Ovary (tissue), 9 donors: ENCODE data around the gene SOAT1. TPM values are rescaled to one million over a fixed set of nuclear protein-coding genes. Genes with fewer than 3 reads are reported as not detected.

Experiments used
- DNase-seq, 5 donors: peaks; one replicate each; pipeline ENCODE4 v3.0.0-alpha.2; 2019 to 2020
- H3K27ac ChIP-seq, 2 donors: fragments of 200-600 bp; one replicate each; pipeline versions ENCODE4 v1.5.1 to v1.8.0; 2019 to 2022
- H3K27me3 ChIP-seq: fragments of 200-600 bp; one replicate; pipeline ENCODE4 v1.8.0; 2022
- H3K36me3 ChIP-seq: fragments of 200-600 bp; sonication (generic); one replicate; pipeline ENCODE4 v1.5.1; 2019
- H3K4me1 ChIP-seq: one replicate; pipeline ENCODE4 v1.8.1; 2013; ENCODE audit warnings: mild to moderate bottlenecking, moderate library complexity; ENCODE audit not compliant: insufficient read depth
- H3K4me3 ChIP-seq: fragments of 200-600 bp; sonication (generic); one replicate; pipeline ENCODE4 v1.5.1; 2017
- H3K9me3 ChIP-seq, 2 donors: fragments of 200-600 bp in 1 of 2; sonication (generic) in 1 of 2; one replicate each; pipeline versions ENCODE4 v1.5.1 to v1.8.1; 2013 to 2019; ENCODE audit warnings: mild to moderate bottlenecking in 1 of 2, moderate library complexity in 1 of 2
- EP300 ChIP-seq: sonication (generic); formaldehyde crosslinking; IDR thresholded peaks from one replicate; pipeline ENCODE4 v1.6.1; 2017; ENCODE audit warnings: antibody characterized with exemption
- POLR2A ChIP-seq: fragments of 450-650 bp; IDR thresholded peaks from one replicate; pipeline ENCODE4 v1.6.1; 2017; ENCODE audit warnings: antibody characterized with exemption, mild to moderate bottlenecking, moderate library complexity
- WGBS, 3 donors: extraction: QIAGEN DNeasy Blood & Tissue Kit in 1 of 3; methylation state at CpG; one replicate each; pipeline versions ENCODE4 v1.1.5 to v1.1.7; 2013 to 2017; 5-methylcytosine and 5-hydroxymethylcytosine counted together
- intact Hi-C, 4 donors: fragments of 100-400 bp; cut with DNase I; formaldehyde crosslinking; loops; one replicate each; pipeline versions ENCODE4 v1.11.0 to v1.15.1; 2022 to 2023
- polyA plus RNA-seq, 2 donors: library from polyadenylated mRNA; stranded (reverse); fragments of 200-250 nt in 1 of 2; fragments of 350-450 nt in 1 of 2; fragmentation: Illumina TruSeq in 1 of 2; extraction: RNeasy Lipid Tissue Mini Kit (QIAGEN cat#74804) in 1 of 2; gene quantifications; one replicate each; pipeline ENCODE4 v1.2.3, GENCODE V29; 2013 to 2014
- total RNA-seq, 7 donors: library from RNA; depleted of rRNA in 2 of 7; stranded (reverse); fragments of >200 nt in 2 of 7; fragmentation: NEBNext Ultra II Directional in 3 of 7; extraction: Animal tissue kit (Norgen Biotek cat#: 25700) in 3 of 7; gene quantifications; one replicate each; pipeline versions ENCODE4 v1.1.0 to v1.2.4, GENCODE V29; 2016 to 2023
- TF ChIP-seq, protein P1 (sequence below), 3 donors: fragments of 450-650 bp in 2 of 3; fragments of 200-600 bp in 1 of 3; IDR thresholded peaks; one replicate each; pipeline versions ENCODE4 v1.5.1 to v1.8.0; 2016 to 2022; ENCODE audit warnings: antibody characterized with exemption in 3 of 3, mild to moderate bottlenecking in 1 of 3
- donor health status: DM: no; HTN: no; CAD: no; lungs with moderate emphysema.
- donor health status: DM: no; HTN: no; CAD: no.
- donor health status: Bipolar disorder and iron deficiency.
- donor health status: DM: yes; HTN: yes; CAD: no.
- donor health status: DM: no; HTN: no; CAD: no.
- donor health status: DM: yes; HTN: yes; CAD: no.

SOAT1 gene
- total and polyA plus RNA-seq, 9 donors: 6.8 to 55.3 (median 35.8) TPM

DNA sequence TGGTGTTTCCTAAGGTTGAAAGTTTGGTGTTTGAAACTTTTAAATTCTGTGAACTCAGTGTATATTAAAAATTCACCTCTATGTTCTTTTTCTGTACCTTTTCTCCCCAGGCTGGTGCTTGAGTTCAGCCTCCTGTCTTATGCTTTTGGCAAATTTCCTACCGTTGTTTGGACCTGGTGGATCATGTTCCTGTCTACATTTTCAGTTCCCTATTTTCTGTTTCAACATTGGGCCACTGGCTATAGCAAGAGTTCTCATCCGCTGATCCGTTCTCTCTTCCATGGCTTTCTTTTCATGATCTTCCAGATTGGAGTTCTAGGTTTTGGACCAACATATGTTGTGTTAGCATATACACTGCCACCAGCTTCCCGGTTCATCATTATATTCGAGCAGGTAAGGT is 47.3 kb downstream of the SOAT1 start:
- Histone ChIP-seq H3K4me1 (no peaks in the 10 kb centered on the region), H3K9me3 (no peaks in the 10 kb centered on the region), H3K36me3 (no peaks in the 10 kb centered on the region), H3K4me3 (no peak overlapping the region), H3K27ac (no peak overlapping the region), H3K27me3 (no peaks in the 10 kb centered on the region)
- TF ChIP-seq EP300: no peak
- no peak for TF ChIP-seq POLR2A
- TF ChIP-seq, protein P1, sequence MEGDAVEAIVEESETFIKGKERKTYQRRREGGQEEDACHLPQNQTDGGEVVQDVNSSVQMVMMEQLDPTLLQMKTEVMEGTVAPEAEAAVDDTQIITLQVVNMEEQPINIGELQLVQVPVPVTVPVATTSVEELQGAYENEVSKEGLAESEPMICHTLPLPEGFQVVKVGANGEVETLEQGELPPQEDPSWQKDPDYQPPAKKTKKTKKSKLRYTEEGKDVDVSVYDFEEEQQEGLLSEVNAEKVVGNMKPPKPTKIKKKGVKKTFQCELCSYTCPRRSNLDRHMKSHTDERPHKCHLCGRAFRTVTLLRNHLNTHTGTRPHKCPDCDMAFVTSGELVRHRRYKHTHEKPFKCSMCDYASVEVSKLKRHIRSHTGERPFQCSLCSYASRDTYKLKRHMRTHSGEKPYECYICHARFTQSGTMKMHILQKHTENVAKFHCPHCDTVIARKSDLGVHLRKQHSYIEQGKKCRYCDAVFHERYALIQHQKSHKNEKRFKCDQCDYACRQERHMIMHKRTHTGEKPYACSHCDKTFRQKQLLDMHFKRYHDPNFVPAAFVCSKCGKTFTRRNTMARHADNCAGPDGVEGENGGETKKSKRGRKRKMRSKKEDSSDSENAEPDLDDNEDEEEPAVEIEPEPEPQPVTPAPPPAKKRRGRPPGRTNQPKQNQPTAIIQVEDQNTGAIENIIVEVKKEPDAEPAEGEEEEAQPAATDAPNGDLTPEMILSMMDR (IDR thresholded peaks at IDR 0.05): no peak
- 84 to 95% (median 92%) methylated on average over 5 of the region's 5 CpGs for WGBS, 3 donors
- intact Hi-C loops: no loop called here
- DNase-seq: no peak

GRCh38 chr1:179341943-179342547 is 48.4 kb downstream of the SOAT1 start:
- Histone ChIP-seq H3K27ac (no peak overlapping the region), H3K9me3 (no peaks in the 10 kb centered on the region), H3K4me1 (no peaks in the 10 kb centered on the region), H3K36me3 (no peaks in the 10 kb centered on the region), H3K27me3 (no peaks in the 10 kb centered on the region), H3K4me3 (no peak overlapping the region)
- no peak for DNase-seq
- 87 to 93% (median 91%) methylated on average over 4 of the region's 4 CpGs for WGBS, 3 donors
- TF ChIP-seq, protein P1 (IDR thresholded peaks at IDR 0.05): no peak
- TF ChIP-seq POLR2A (no peak), EP300 (no peak)
- intact Hi-C loops: no loop called here

GRCh38 chr1:179342740-179343404 is 49.3 kb downstream of the SOAT1 start:
- DNase-seq: no peak
- intact Hi-C loops: no loop called here
- 95 to 96% (median 96%) methylated on average over 4 of the region's 4 CpGs for whole genome bisulfite sequencing, 3 donors
- TF ChIP-seq, protein P1 (IDR thresholded peaks at IDR 0.05): no peak
- no peak for TF ChIP-seq POLR2A
- no peak for TF ChIP-seq EP300
- no peaks in the 10 kb centered on the region for H3K9me3 ChIP-seq
- no peak overlapping the region for H3K27ac ChIP-seq
- H3K4me1 ChIP-seq: no peaks in the 10 kb centered on the region
- H3K27me3 ChIP-seq: no peaks in the 10 kb centered on the region
- H3K4me3 ChIP-seq: no peak overlapping the region
- no peaks in the 10 kb centered on the region for H3K36me3 ChIP-seq

- Histone ChIP-seq H3K27ac (no peak overlapping the region), H3K36me3 (no peaks in the 10 kb centered on the region)
- intact Hi-C loops: no loop called here
Observed at GRCh38 chr1:179351281-179351680, 57.7 kb downstream of the SOAT1 start.

GRCh38 chr1:179352236-179352635 is 58.6 kb downstream of the SOAT1 start:
- intact Hi-C loops: no loop called here
- Histone ChIP-seq H3K36me3 (no peaks in the 10 kb centered on the region), H3K4me1 (no peaks in the 10 kb centered on the region), H3K4me3 (no peak overlapping the region), H3K9me3 (no peaks in the 10 kb centered on the region), H3K27ac (no peak overlapping the region), H3K27me3 (no peaks in the 10 kb centered on the region)
- 91 to 96% (median 96%) methylated on average over 2 of the region's 2 CpGs for WGBS, 3 donors
- no peak for DNase-seq
- TF ChIP-seq EP300 (no peak), POLR2A (no peak)
- TF ChIP-seq, protein P1 (IDR thresholded peaks at IDR 0.05): no peak

More at GRCh38 chr1:179351281-179351680, 57.7 kb downstream of the SOAT1 start:
- no peak overlapping the region for H3K4me3 ChIP-seq
- no peak for TF ChIP-seq POLR2A
- TF ChIP-seq EP300: no peak
- H3K27me3 ChIP-seq: no peaks in the 10 kb centered on the region
- no peaks in the 10 kb centered on the region for H3K9me3 ChIP-seq
- no peak for DNase-seq
- 91 to 95% (median 95%) methylated on average over 3 of the region's 3 CpGs for WGBS, 3 donors
- H3K4me1 ChIP-seq: no peaks in the 10 kb centered on the region
